DND-41 (cell line): Measurements from ENCODE around the gene EEFSEC.

Experiments used
- ATAC-seq: fragments of 200-7000 bp; cut with Tn5 transposase; 3 replicates; pipeline ENCODE4 v1.9.1; 2021; ENCODE audit warnings: low read depth; ENCODE audit not compliant: insufficient read depth
- DNase-seq: peaks from one replicate; pipeline ENCODE4 v3.0.0-alpha.2; 2020
- H2AFZ ChIP-seq: 2 replicates; pipeline ENCODE4 v1.6.0; 2012; ENCODE audit warnings: low read depth, low read length
- H3K27ac ChIP-seq: 2 replicates; pipeline ENCODE4 v1.5.1; 2012; ENCODE audit warnings: low read length, inconsistent platforms
- H3K27me3 ChIP-seq: fragments of 200-600 bp; sonication (generic); 2 replicates; pipeline ENCODE4 v1.6.0; 2012; ENCODE audit warnings: low read length, mild to moderate bottlenecking, inconsistent platforms; ENCODE audit not compliant: insufficient read depth, poor library complexity
- H3K36me3 ChIP-seq: 2 replicates; pipeline ENCODE4 v1.5.1; 2012; ENCODE audit warnings: low read length, inconsistent platforms; ENCODE audit not compliant: insufficient read depth
- H3K4me1 ChIP-seq: 2 replicates; pipeline ENCODE4 v1.5.1; 2012; ENCODE audit warnings: mild to moderate bottlenecking, low read length; ENCODE audit not compliant: insufficient read depth
- H3K4me2 ChIP-seq: 2 replicates; pipeline ENCODE4 v1.6.0; 2012; ENCODE audit warnings: mild to moderate bottlenecking, moderate library complexity, low read length, inconsistent platforms; ENCODE audit not compliant: insufficient read depth
- H3K4me3 ChIP-seq, 2 experiments: fragments of 200-600 bp in 1 of 2; shearing (Covaris generic) in 1 of 2; 2 replicates each; pipeline ENCODE4 v1.5.1; 2012 to 2016; ENCODE audit warnings: inconsistent platforms in 2 of 2, low read length in 2 of 2, mild to moderate bottlenecking in 2 of 2, low read depth in 1 of 2, moderate library complexity in 1 of 2
- H3K79me2 ChIP-seq: 2 replicates; pipeline ENCODE4 v1.6.0; 2012; ENCODE audit warnings: low read length, inconsistent platforms; ENCODE audit not compliant: insufficient read depth
- H3K9ac ChIP-seq: 2 replicates; pipeline ENCODE4 v1.6.0; 2012; ENCODE audit warnings: low read depth, mild to moderate bottlenecking, inconsistent platforms, low read length, moderate library complexity
- H3K9me3 ChIP-seq: 2 replicates; pipeline ENCODE4 v1.5.1; 2012; ENCODE audit warnings: low read length, moderate library complexity, mild to moderate bottlenecking, inconsistent platforms; ENCODE audit not compliant: insufficient read depth, severe bottlenecking
- H4K20me1 ChIP-seq: 2 replicates; pipeline ENCODE4 v1.6.0; 2012; ENCODE audit warnings: low read length; ENCODE audit not compliant: insufficient read depth
- EZH2 ChIP-seq: IDR thresholded peaks from 3 replicates; pipeline ENCODE4 v1.6.1; 2012; ENCODE audit warnings: borderline replicate concordance, low read depth, mild to moderate bottlenecking, moderate library complexity, low read length, inconsistent platforms; ENCODE audit not compliant: severe bottlenecking
- TF ChIP-seq, protein P1 (sequence below): IDR thresholded peaks from 2 replicates; pipeline ENCODE4 v1.5.1; 2012; ENCODE audit warnings: borderline replicate concordance, low read length, moderate library complexity, mild to moderate bottlenecking; ENCODE audit not compliant: poor library complexity, severe bottlenecking; ENCODE audit errors: extremely low read depth

Gene EEFSEC

GRCh38 chr3:128237348-128238183 lies 84.3 kb downstream of the EEFSEC start:
- Histone ChIP-seq H2AFZ (no peak overlapping the region), H3K36me3 (no peaks in the 10 kb centered on the region), H3K79me2 (peaks cover 2% of the 10 kb centered on the region; the same call in 1 of the 2 replicates), H3K9me3 (no peaks in the 10 kb centered on the region), H3K4me3 (no peak overlapping the region), H4K20me1 (peaks cover 29% of the 10 kb centered on the region), H3K4me2 (no peak overlapping the region), H3K27me3 (no peaks in the 10 kb centered on the region), H3K4me1 (no peaks in the 10 kb centered on the region), H3K27ac (no peak overlapping the region), H3K9ac (no peak overlapping the region)
- TF ChIP-seq, protein P1, sequence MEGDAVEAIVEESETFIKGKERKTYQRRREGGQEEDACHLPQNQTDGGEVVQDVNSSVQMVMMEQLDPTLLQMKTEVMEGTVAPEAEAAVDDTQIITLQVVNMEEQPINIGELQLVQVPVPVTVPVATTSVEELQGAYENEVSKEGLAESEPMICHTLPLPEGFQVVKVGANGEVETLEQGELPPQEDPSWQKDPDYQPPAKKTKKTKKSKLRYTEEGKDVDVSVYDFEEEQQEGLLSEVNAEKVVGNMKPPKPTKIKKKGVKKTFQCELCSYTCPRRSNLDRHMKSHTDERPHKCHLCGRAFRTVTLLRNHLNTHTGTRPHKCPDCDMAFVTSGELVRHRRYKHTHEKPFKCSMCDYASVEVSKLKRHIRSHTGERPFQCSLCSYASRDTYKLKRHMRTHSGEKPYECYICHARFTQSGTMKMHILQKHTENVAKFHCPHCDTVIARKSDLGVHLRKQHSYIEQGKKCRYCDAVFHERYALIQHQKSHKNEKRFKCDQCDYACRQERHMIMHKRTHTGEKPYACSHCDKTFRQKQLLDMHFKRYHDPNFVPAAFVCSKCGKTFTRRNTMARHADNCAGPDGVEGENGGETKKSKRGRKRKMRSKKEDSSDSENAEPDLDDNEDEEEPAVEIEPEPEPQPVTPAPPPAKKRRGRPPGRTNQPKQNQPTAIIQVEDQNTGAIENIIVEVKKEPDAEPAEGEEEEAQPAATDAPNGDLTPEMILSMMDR, result no peak
- no peak for TF ChIP-seq EZH2
- DNase-seq, result no peak
- no peak for ATAC-seq

- Histone ChIP-seq H3K36me3 (no peaks in the 10 kb centered on the region), H3K79me2 (peaks cover 2% of the 10 kb centered on the region; the same call in 1 of the 2 replicates), H3K9me3 (no peaks in the 10 kb centered on the region), H2AFZ (no peak overlapping the region), H3K27me3 (no peaks in the 10 kb centered on the region), H3K4me3 (no peak overlapping the region), H4K20me1 (peaks cover 26% of the 10 kb centered on the region), H3K27ac (no peak overlapping the region), H3K4me2 (no peak overlapping the region), H3K4me1 (peaks cover 5% of the 10 kb centered on the region; the same call in 1 of the 2 replicates), H3K9ac (no peak overlapping the region)
- ATAC-seq (no peak), DNase-seq (no peak)
- TF ChIP-seq EZH2, result no peak
- TF ChIP-seq, protein P1, result no peak
These were observed 84.9 kb downstream of the EEFSEC start for GRCh38 chr3:128238184-128238489.

GRCh38 chr3:128239304-128239703 lies 86.0 kb downstream of the EEFSEC start:
- Histone ChIP-seq H3K36me3 (no peaks in the 10 kb centered on the region), H4K20me1 (peaks cover 26% of the 10 kb centered on the region), H3K4me2 (no peak overlapping the region), H3K4me3 (no peak overlapping the region), H3K4me1 (peaks cover 5% of the 10 kb centered on the region; the same call in 1 of the 2 replicates), H3K79me2 (peaks cover 2% of the 10 kb centered on the region; the same call in 1 of the 2 replicates), H3K9me3 (no peaks in the 10 kb centered on the region), H3K9ac (no peak overlapping the region), H2AFZ (no peak overlapping the region), H3K27me3 (no peaks in the 10 kb centered on the region), H3K27ac (no peak overlapping the region)
- ATAC-seq, result no peak
- no peak for TF ChIP-seq EZH2
- TF ChIP-seq, protein P1, result no peak
- DNase-seq, result no peak
